HEK293 (cell line): ENCODE data around the gene TRAPPC11.

Source experiments
- KLF1 ChIP-seq: fragments of 450-650 bp; formaldehyde crosslinking; IDR thresholded peaks from 2 replicates; pipeline ENCODE4 v1.5.1; 2016; ENCODE audit warnings: missing biosample characterization, missing genetic modification characterization
- ZBTB21 ChIP-seq: fragments of 450-650 bp; formaldehyde crosslinking; IDR thresholded peaks from 2 replicates; pipeline ENCODE4 v1.5.1; 2017; ENCODE audit warnings: missing biosample characterization, missing genetic modification characterization
- ZNF138 ChIP-seq: fragments of 450-650 bp; formaldehyde crosslinking; IDR thresholded peaks from 2 replicates; pipeline ENCODE4 v1.5.1; 2016; ENCODE audit warnings: missing biosample characterization, missing genetic modification characterization, borderline replicate concordance
- ZNF214 ChIP-seq: fragments of 450-650 bp; formaldehyde crosslinking; IDR thresholded peaks from 2 replicates; pipeline ENCODE4 v1.5.1; 2017; ENCODE audit warnings: missing biosample characterization, mild to moderate bottlenecking, missing genetic modification characterization, borderline replicate concordance
- ZNF670 ChIP-seq: fragments of 450-650 bp; formaldehyde crosslinking; IDR thresholded peaks from 2 replicates; pipeline ENCODE4 v1.5.1; 2016; ENCODE audit warnings: missing biosample characterization, missing genetic modification characterization, low read depth
- ZNF701 ChIP-seq: fragments of 450-650 bp; formaldehyde crosslinking; IDR thresholded peaks from 2 replicates; pipeline ENCODE4 v1.5.1; 2016; ENCODE audit warnings: missing biosample characterization, missing genetic modification characterization
- TF ChIP-seq, protein P1 (sequence below): fragments of 450-650 bp; formaldehyde crosslinking; IDR thresholded peaks from 2 replicates; pipeline ENCODE4 v1.5.1; 2016; ENCODE audit warnings: missing biosample characterization, missing genetic modification characterization
- TF ChIP-seq, protein P2 (sequence below): fragments of 450-650 bp; formaldehyde crosslinking; IDR thresholded peaks from 2 replicates; pipeline ENCODE4 v1.5.1; 2016; ENCODE audit warnings: missing biosample characterization, missing genetic modification characterization, low read depth
- TF ChIP-seq, protein P3 (sequence below): fragments of 450-650 bp; formaldehyde crosslinking; IDR thresholded peaks from 2 replicates; pipeline ENCODE4 v1.5.1; 2017; ENCODE audit warnings: missing biosample characterization, missing genetic modification characterization
- TF ChIP-seq, protein P4 (sequence below): fragments of 450-650 bp; formaldehyde crosslinking; IDR thresholded peaks from 2 replicates; pipeline ENCODE4 v1.5.1; 2016; ENCODE audit warnings: missing biosample characterization, missing genetic modification characterization, borderline replicate concordance
- TF ChIP-seq, protein P5 (sequence below): fragments of 450-650 bp; formaldehyde crosslinking; IDR thresholded peaks from 2 replicates; pipeline ENCODE4 v1.5.0; 2017; ENCODE audit warnings: missing biosample characterization, missing genetic modification characterization, borderline replicate concordance
- TF ChIP-seq, protein P6 (sequence below): fragments of 450-650 bp; formaldehyde crosslinking; IDR thresholded peaks from 2 replicates; pipeline ENCODE4 v1.5.1; 2016; ENCODE audit warnings: missing biosample characterization, missing genetic modification characterization

DNA sequence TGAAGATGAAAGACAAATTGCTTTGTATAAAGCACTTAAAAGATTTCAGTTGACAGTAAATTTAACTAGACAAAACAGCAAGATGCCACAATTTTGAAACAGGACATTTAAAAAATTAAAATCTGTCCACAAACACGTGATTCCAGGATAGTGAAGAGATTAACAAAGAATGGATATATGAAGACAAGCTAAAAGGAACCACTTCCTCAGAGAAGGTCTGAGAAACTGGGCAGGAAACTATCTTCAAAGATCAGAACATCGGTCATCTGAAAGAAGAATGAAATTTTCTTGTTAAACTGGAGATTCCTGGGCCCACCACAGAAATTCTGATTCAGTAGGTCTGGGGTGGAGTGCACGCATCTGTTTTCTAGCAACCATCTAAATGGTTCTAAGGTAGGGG is 1.5 kb upstream of the TRAPPC11 start:
- TF ChIP-seq, protein P1, sequence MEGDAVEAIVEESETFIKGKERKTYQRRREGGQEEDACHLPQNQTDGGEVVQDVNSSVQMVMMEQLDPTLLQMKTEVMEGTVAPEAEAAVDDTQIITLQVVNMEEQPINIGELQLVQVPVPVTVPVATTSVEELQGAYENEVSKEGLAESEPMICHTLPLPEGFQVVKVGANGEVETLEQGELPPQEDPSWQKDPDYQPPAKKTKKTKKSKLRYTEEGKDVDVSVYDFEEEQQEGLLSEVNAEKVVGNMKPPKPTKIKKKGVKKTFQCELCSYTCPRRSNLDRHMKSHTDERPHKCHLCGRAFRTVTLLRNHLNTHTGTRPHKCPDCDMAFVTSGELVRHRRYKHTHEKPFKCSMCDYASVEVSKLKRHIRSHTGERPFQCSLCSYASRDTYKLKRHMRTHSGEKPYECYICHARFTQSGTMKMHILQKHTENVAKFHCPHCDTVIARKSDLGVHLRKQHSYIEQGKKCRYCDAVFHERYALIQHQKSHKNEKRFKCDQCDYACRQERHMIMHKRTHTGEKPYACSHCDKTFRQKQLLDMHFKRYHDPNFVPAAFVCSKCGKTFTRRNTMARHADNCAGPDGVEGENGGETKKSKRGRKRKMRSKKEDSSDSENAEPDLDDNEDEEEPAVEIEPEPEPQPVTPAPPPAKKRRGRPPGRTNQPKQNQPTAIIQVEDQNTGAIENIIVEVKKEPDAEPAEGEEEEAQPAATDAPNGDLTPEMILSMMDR = no peak
- TF ChIP-seq ZNF670 (tag by site-specific recombination) (no peak), ZNF701 (tag by site-specific recombination) (no peak), ZNF138 (tag by site-specific recombination) (no peak), KLF1 (tag by site-specific recombination) (no peak), ZNF214 (tag by site-specific recombination) (no peak), ZBTB21 (tag by site-specific recombination) (no peak)
- TF ChIP-seq, protein P2, sequence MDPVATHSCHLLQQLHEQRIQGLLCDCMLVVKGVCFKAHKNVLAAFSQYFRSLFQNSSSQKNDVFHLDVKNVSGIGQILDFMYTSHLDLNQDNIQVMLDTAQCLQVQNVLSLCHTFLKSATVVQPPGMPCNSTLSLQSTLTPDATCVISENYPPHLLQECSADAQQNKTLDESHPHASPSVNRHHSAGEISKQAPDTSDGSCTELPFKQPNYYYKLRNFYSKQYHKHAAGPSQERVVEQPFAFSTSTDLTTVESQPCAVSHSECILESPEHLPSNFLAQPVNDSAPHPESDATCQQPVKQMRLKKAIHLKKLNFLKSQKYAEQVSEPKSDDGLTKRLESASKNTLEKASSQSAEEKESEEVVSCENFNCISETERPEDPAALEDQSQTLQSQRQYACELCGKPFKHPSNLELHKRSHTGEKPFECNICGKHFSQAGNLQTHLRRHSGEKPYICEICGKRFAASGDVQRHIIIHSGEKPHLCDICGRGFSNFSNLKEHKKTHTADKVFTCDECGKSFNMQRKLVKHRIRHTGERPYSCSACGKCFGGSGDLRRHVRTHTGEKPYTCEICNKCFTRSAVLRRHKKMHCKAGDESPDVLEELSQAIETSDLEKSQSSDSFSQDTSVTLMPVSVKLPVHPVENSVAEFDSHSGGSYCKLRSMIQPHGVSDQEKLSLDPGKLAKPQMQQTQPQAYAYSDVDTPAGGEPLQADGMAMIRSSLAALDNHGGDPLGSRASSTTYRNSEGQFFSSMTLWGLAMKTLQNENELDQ = no peak
- TF ChIP-seq, protein P3, sequence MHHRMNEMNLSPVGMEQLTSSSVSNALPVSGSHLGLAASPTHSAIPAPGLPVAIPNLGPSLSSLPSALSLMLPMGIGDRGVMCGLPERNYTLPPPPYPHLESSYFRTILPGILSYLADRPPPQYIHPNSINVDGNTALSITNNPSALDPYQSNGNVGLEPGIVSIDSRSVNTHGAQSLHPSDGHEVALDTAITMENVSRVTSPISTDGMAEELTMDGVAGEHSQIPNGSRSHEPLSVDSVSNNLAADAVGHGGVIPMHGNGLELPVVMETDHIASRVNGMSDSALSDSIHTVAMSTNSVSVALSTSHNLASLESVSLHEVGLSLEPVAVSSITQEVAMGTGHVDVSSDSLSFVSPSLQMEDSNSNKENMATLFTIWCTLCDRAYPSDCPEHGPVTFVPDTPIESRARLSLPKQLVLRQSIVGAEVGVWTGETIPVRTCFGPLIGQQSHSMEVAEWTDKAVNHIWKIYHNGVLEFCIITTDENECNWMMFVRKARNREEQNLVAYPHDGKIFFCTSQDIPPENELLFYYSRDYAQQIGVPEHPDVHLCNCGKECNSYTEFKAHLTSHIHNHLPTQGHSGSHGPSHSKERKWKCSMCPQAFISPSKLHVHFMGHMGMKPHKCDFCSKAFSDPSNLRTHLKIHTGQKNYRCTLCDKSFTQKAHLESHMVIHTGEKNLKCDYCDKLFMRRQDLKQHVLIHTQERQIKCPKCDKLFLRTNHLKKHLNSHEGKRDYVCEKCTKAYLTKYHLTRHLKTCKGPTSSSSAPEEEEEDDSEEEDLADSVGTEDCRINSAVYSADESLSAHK = no peak
- TF ChIP-seq, protein P4, sequence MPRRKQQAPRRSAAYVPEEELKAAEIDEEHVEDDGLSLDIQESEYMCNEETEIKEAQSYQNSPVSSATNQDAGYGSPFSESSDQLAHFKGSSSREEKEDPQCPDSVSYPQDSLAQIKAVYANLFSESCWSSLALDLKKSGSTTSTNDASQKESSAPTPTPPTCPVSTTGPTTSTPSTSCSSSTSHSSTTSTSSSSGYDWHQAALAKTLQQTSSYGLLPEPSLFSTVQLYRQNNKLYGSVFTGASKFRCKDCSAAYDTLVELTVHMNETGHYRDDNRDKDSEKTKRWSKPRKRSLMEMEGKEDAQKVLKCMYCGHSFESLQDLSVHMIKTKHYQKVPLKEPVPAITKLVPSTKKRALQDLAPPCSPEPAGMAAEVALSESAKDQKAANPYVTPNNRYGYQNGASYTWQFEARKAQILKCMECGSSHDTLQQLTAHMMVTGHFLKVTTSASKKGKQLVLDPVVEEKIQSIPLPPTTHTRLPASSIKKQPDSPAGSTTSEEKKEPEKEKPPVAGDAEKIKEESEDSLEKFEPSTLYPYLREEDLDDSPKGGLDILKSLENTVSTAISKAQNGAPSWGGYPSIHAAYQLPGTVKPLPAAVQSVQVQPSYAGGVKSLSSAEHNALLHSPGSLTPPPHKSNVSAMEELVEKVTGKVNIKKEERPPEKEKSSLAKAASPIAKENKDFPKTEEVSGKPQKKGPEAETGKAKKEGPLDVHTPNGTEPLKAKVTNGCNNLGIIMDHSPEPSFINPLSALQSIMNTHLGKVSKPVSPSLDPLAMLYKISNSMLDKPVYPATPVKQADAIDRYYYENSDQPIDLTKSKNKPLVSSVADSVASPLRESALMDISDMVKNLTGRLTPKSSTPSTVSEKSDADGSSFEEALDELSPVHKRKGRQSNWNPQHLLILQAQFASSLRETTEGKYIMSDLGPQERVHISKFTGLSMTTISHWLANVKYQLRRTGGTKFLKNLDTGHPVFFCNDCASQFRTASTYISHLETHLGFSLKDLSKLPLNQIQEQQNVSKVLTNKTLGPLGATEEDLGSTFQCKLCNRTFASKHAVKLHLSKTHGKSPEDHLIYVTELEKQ (tag by site-specific recombination) = no peak
- TF ChIP-seq, protein P5, sequence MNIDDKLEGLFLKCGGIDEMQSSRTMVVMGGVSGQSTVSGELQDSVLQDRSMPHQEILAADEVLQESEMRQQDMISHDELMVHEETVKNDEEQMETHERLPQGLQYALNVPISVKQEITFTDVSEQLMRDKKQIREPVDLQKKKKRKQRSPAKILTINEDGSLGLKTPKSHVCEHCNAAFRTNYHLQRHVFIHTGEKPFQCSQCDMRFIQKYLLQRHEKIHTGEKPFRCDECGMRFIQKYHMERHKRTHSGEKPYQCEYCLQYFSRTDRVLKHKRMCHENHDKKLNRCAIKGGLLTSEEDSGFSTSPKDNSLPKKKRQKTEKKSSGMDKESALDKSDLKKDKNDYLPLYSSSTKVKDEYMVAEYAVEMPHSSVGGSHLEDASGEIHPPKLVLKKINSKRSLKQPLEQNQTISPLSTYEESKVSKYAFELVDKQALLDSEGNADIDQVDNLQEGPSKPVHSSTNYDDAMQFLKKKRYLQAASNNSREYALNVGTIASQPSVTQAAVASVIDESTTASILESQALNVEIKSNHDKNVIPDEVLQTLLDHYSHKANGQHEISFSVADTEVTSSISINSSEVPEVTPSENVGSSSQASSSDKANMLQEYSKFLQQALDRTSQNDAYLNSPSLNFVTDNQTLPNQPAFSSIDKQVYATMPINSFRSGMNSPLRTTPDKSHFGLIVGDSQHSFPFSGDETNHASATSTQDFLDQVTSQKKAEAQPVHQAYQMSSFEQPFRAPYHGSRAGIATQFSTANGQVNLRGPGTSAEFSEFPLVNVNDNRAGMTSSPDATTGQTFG (tag by site-specific recombination) = no peak
- TF ChIP-seq, protein P6, sequence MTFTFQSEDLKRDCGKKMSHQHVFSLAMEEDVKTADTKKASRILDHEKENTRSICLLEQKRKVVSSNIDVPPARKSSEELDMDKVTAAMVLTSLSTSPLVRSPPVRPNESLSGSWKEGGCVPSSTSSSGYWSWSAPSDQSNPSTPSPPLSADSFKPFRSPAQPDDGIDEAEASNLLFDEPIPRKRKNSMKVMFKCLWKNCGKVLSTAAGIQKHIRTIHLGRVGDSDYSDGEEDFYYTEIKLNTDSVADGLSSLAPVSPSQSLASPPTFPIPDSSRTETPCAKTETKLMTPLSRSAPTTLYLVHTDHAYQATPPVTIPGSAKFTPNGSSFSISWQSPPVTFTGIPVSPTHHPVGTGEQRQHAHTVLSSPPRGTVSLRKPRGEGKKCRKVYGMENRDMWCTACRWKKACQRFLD (tag by site-specific recombination) = no peak
